ENCODE results near the gene BMP6. TPM values are rescaled to one million over a fixed set of nuclear protein-coding genes. Genes with fewer than 3 reads are reported as not detected.

Gene BMP6
- total and polyA plus RNA-seq, 2 of the 4 experiments (the other 2 are of a cell fraction): 0.18 to 0.19 TPM

DNA sequence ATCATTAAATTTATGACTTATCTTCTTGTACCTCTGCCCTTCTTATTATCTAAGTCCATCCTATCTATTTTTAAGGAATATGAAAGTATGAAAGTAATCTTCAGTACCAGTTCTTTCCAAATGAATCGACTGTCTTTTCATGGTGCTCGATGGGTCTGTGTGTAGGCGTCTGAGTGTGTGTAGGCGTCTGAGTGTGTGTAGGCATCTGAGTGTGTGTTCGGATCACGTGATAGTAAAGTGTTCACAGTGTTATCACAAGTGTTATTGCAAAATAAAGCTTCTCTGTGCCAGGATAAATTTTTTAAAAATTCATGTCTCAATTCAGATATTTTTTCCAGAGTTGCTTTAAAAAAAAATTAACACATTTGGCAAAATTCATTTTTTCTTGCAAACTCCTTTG is 58.3 kb downstream of the BMP6 start:
- Histone ChIP-seq H3K18ac (ENCODE audit: low read depth, low read length) (no peak overlapping the region), H4K5ac (ENCODE audit: low read depth, low read length) (no peak overlapping the region), H3K4me1 (ENCODE audit: control insufficient read depth, insufficient read depth, low read length) (peaks cover 13% of the 10 kb centered on the region), H3K9me1 (ENCODE audit: insufficient read depth, low read length) (no peaks in the 10 kb centered on the region), H3K4me3 (ENCODE audit: insufficient read depth, low read depth, low read length) (no peak overlapping the region), H3K9ac (ENCODE audit: low read depth, low read length) (no peak overlapping the region), H3K14ac (replicated peaks; ENCODE audit: low read depth, low read length) (no peak overlapping the region), H4K91ac (ENCODE audit: insufficient read depth, low read depth, low read length) (no peak overlapping the region), H3K56ac (ENCODE audit: extremely low read depth, insufficient read depth, low read length) (no peak overlapping the region), H3K4ac (ENCODE audit: low read depth, low read length) (no peak overlapping the region), H2BK15ac (ENCODE audit: low read depth, low read length) (no peak overlapping the region), H3K23ac (ENCODE audit: low read depth, low read length) (no peak overlapping the region), H3K4me2 (ENCODE audit: low read depth, low read length) (no peak overlapping the region), H2BK120ac (ENCODE audit: low read depth, low read length) (no peak overlapping the region), H2BK20ac (ENCODE audit: low read depth, low read length) (no peak overlapping the region), H2BK5ac (ENCODE audit: low read depth, low read length, poor library complexity, severe bottlenecking) (no peak overlapping the region), H3K27me3 (ENCODE audit: control insufficient read depth, insufficient read depth, low read length) (peaks cover 3% of the 10 kb centered on the region; the same call in 1 of the 2 replicates), H2AK5ac (ENCODE audit: low read depth, low read length) (no peak overlapping the region), H3K9me3 (ENCODE audit: control insufficient read depth, insufficient read depth, low read length) (no peaks in the 10 kb centered on the region), H3K27ac (ENCODE audit: insufficient read depth, low read length) (no peak overlapping the region), H4K8ac (ENCODE audit: low read depth in 2 of 2, low read length in 2 of 2) (no peak overlapping the region), H3K36me3 (ENCODE audit: control insufficient read depth, insufficient read depth, low read length) (no peaks in the 10 kb centered on the region), H2AFZ (replicated peaks; ENCODE audit: low read length, poor library complexity) (no peak overlapping the region), H4K20me1 (ENCODE audit: insufficient read depth, low read length) (no peaks in the 10 kb centered on the region), H3K79me1 (ENCODE audit: low read depth in 1 of 2, low read length in 2 of 2) (no peaks in the 10 kb centered on the region), H2AK9ac (replicated peaks; ENCODE audit: low read depth, low read length, poor library complexity) (no peak overlapping the region)
- in situ Hi-C loops (cut with MboI; ENCODE audit: low sequenced_read_pairs) (no loop called here), intact Hi-C loops (cut with micrococcal nuclease) (no loop called here), dilution Hi-C loops (cut with HindIII; ENCODE audit: low sequenced_read_pairs, unreplicated experiment) (no loop called here)
- ATAC-seq (ENCODE audit: low read depth) (no peak), DNase-seq (no peak)
- CTCF ChIA-PET: no interaction called here
- TF ChIP-seq, protein P1, sequence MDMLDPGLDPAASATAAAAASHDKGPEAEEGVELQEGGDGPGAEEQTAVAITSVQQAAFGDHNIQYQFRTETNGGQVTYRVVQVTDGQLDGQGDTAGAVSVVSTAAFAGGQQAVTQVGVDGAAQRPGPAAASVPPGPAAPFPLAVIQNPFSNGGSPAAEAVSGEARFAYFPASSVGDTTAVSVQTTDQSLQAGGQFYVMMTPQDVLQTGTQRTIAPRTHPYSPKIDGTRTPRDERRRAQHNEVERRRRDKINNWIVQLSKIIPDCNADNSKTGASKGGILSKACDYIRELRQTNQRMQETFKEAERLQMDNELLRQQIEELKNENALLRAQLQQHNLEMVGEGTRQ (IDR thresholded peaks at IDR 0.05; ENCODE audit: low read depth, low read length): 0 out of 2 replicates have a peak, but pooled peaks have one; percentile 9
- TF ChIP-seq POLR2A (IDR thresholded peaks at IDR 0.05; ENCODE audit: low read depth, low read length): no peak
- WGBS, 2 experiments (ENCODE audit: extremely low coverage in 2 of 2, insufficient read length in 1 of 2): no CpG with 5 or more reads among the region's 6 CpGs
- BruUV-seq (replicated peaks): no TSS peak
- POLR2A ChIA-PET (ENCODE audit: unreplicated experiment): no interaction called here
